Measurements from ENCODE around the gene SCMH1.
"Not testable (repeated sequence)": the region's sequence is repeated elsewhere in the genome, so short reads cannot be mapped to it uniquely, and the experiment has no call there.

The SCMH1 gene

GRCh38 chr1:41241749-41242341 is at the start of gene SCMH1:
Gene SCMH1, minus strand, starts transcription at chr1:41242306. Its CDS starts 56,173 bp downstream, at chr1:41186133.
- ATAC-seq = peak; percentile 61 to 64

- no peak for ATAC-seq
Observed at GRCh38 chr1:41291195-41291594, 49.1 kb upstream of the SCMH1 start.

GRCh38 chr1:41289196-41289595 is 47.1 kb upstream of the SCMH1 start:
- ATAC-seq = no peak

GRCh38 chr1:41286992-41287391 is 44.9 kb upstream of the SCMH1 start:
- ATAC-seq = no peak

- no peak for ATAC-seq
Observed at GRCh38 chr1:41286486-41286885, 44.4 kb upstream of the SCMH1 start.

GRCh38 chr1:41285818-41286217 is 43.7 kb upstream of the SCMH1 start:
- no peak for ATAC-seq

- ATAC-seq = no peak
Observed at GRCh38 chr1:41284121-41284520, 42.0 kb upstream of the SCMH1 start.

- no peak for ATAC-seq
Observed at GRCh38 chr1:41282679-41283317, 40.7 kb upstream of the SCMH1 start.

GRCh38 chr1:41281334-41281733 is 39.2 kb upstream of the SCMH1 start:
- no peak for ATAC-seq

GRCh38 chr1:41280202-41281032 is 38.3 kb upstream of the SCMH1 start:
- no peak for ATAC-seq

- no peak for ATAC-seq
Observed at GRCh38 chr1:41278076-41278475, 36.0 kb upstream of the SCMH1 start.

GRCh38 chr1:41277371-41277975 is 35.4 kb upstream of the SCMH1 start:
- ATAC-seq = no peak

GRCh38 chr1:41275831-41276230 is 33.7 kb upstream of the SCMH1 start:
- ATAC-seq = no peak

GRCh38 chr1:41274752-41275545 is 32.8 kb upstream of the SCMH1 start:
- ATAC-seq = no peak

GRCh38 chr1:41272601-41273000 is 30.5 kb upstream of the SCMH1 start:
- ATAC-seq = no peak

GRCh38 chr1:41268154-41268770 is 26.2 kb upstream of the SCMH1 start:
- peak; percentile 28 to 33 for ATAC-seq

GRCh38 chr1:41261926-41262618 is 20.0 kb upstream of the SCMH1 start:
- no peak for ATAC-seq

- ATAC-seq = no peak
Observed at GRCh38 chr1:41260768-41261167, 18.7 kb upstream of the SCMH1 start.

GRCh38 chr1:41259221-41259620 is 17.1 kb upstream of the SCMH1 start:
- no peak for ATAC-seq

GRCh38 chr1:41255978-41256377 is 13.9 kb upstream of the SCMH1 start:
- ATAC-seq = no peak

GRCh38 chr1:41251120-41251519 is 9.0 kb upstream of the SCMH1 start:
- ATAC-seq = not testable (repeated sequence)
